ENCODE data around the gene COLEC11. TPM values are rescaled to one million over a fixed set of nuclear protein-coding genes. Genes with fewer than 3 reads are reported as not detected.

COLEC11 gene
- total RNA-seq, 1 experiment from 2014 or later, result 0.39 TPM

DNA sequence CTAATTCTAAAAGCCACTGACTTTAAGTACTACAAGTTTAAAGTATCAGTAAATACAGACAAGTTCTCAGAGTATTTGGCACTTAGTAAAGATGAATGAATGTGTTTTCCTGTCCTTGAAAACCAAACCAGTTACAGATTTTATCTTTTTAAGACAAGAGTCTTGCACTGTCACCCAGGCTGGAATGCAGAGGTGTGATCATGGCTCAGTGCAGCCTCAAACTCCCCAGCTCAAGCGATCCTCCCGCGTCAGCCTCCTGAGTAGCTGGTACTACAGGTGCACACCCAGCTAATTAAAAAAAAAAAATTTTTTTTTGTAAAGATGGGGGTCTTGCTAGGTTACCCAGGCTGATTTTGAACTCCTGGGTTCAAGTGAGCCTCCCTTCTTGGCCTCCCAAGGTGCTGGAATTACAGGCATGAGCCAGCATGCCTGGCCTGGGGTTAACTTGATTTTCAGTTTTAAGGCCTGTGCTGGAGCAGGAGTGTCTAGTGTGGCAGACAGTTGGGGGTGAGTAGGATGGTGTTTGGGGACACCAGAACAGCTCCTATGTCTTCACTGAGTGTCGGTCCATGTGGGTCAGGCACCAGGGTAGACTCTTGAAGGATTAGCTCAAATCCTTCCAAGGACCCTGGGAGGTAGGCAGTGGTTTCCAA, 10.2 kb upstream of the COLEC11 start:
- Histone ChIP-seq H3K23ac (ENCODE audit: insufficient read length, low read depth, low read length) (no peak overlapping the region), H3K4me2 (ENCODE audit: insufficient read depth, insufficient read length, low read length) (no peak overlapping the region), H3K56ac (ENCODE audit: insufficient read length, low read depth, low read length) (no peak overlapping the region), H3K9me3 (ENCODE audit: control insufficient read depth, low read depth, low read length) (no peaks in the 10 kb centered on the region), H2BK5ac (ENCODE audit: insufficient read length, low read length) (no peak overlapping the region), H3K79me2 (ENCODE audit: insufficient read depth, low read length) (peaks cover 2% of the 10 kb centered on the region; the same call in 1 of the 2 replicates), H4K91ac (ENCODE audit: insufficient read length, low read depth, low read length) (no peak overlapping the region), H3K4ac (ENCODE audit: low read depth, low read length) (no peak overlapping the region), H4K8ac (replicated peaks; ENCODE audit: insufficient read length, low read depth, low read length) (no peak overlapping the region), H3K18ac (ENCODE audit: insufficient read length, low read depth, low read length) (no peak overlapping the region), H3K9ac (ENCODE audit: extremely low read depth, insufficient read length, low read length) (no peak overlapping the region), H3K79me1 (ENCODE audit: insufficient read depth, low read depth, low read length, poor library complexity, severe bottlenecking) (peaks cover 6% of the 10 kb centered on the region), H4K5ac (ENCODE audit: insufficient read length, low read depth, low read length) (no peak overlapping the region), H2BK20ac (ENCODE audit: low read depth, low read length, poor library complexity, severe bottlenecking) (no peak overlapping the region), H3K14ac (ENCODE audit: insufficient read depth, low read length) (no peak overlapping the region), H2AK5ac (ENCODE audit: insufficient read length, low read length) (no peak overlapping the region), H2BK120ac (ENCODE audit: low read depth, low read length, poor library complexity, severe bottlenecking) (no peak overlapping the region), H3K27ac (ENCODE audit: insufficient read length, low read depth, low read length) (no peak overlapping the region), H2AFZ (ENCODE audit: low read length) (no peak overlapping the region), H2BK15ac (ENCODE audit: low read depth, low read length) (no peak overlapping the region), H3K4me1 (ENCODE audit: insufficient read depth, low read length) (no peaks in the 10 kb centered on the region), H3T11ph (ENCODE audit: low read length) (no peak overlapping the region), H3K23me2 (ENCODE audit: insufficient read length, low read depth, low read length, poor library complexity, severe bottlenecking) (no peaks in the 10 kb centered on the region), H2BK12ac (ENCODE audit: insufficient read length, low read depth, low read length) (no peak overlapping the region), H4K20me1 (ENCODE audit: control insufficient read depth, insufficient read depth, insufficient read length) (no peaks in the 10 kb centered on the region), H3K27me3 (ENCODE audit: insufficient read depth, low read length) (no peaks in the 10 kb centered on the region)
- Mint-ChIP-seq H3K9me3 (peaks cover 2 to 3% of the 10 kb centered on the region in 2 experiments), H3K27me3 (ENCODE audit: low read depth) (no peaks in the 10 kb centered on the region), H3K27ac (no peak overlapping the region), H3K36me3 (ENCODE audit: insufficient read depth in 1 of 3, low read depth in 3 of 3) (peaks cover 23 to 59% (median 40%) of the 10 kb centered on the region in 3 experiments), H3K4me1 (no peaks in the 10 kb centered on the region), H3K4me3 (no peak overlapping the region)
- no CpG with 5 or more reads among the region's 4 CpGs for WGBS (ENCODE audit: extremely low coverage, insufficient read length, low lambda C conversion rate)
- TF ChIP-seq CTCF (conservative IDR thresholded peaks at IDR 0.05), result no peak
- no peak for DNase-seq

Data from H9 (cell line).